Uterus (tissue), 2 donors: ENCODE results near the gene SLAIN2.

Experiments used
- CTCF ChIP-seq, 4 experiments: fragments of 200-600 bp in 2 of 4; fragments of 450-650 bp in 2 of 4; sonication (generic) in 2 of 4; IDR thresholded peaks; one replicate each; pipeline ENCODE4 v1.5.1; 2016 to 2019; ENCODE audit warnings: antibody characterized with exemption in 4 of 4, mild to moderate bottlenecking in 2 of 4, moderate library complexity in 1 of 4
- POLR2A ChIP-seq, 2 donors: fragments of 450-650 bp; IDR thresholded peaks; one replicate each; pipeline ENCODE4 v1.6.1; 2016; ENCODE audit warnings: antibody characterized with exemption in 2 of 2, mild to moderate bottlenecking in 1 of 2, moderate library complexity in 1 of 2

- TF ChIP-seq CTCF (IDR thresholded peaks at IDR 0.05) (no peak), POLR2A (IDR thresholded peaks at IDR 0.05) (no peak)
Observed at GRCh38 chr4:48421101-48421500, 79.8 kb downstream of the SLAIN2 start.
